HG03439 (cell line): ENCODE measurements around the gene FASLG.

ENCODE experiments used
- ATAC-seq: cut with Tn5 transposase; IDR thresholded peaks from one replicate; pipeline ENCODE4 v1.9.1; 2021; ENCODE audit warnings: mild to moderate bottlenecking, moderate library complexity; ENCODE audit not compliant: unreplicated experiment

Gene FASLG

GRCh38 chr1:172642970-172643369 lies 15.9 kb upstream of the FASLG start:
- no peak for ATAC-seq

DNA sequence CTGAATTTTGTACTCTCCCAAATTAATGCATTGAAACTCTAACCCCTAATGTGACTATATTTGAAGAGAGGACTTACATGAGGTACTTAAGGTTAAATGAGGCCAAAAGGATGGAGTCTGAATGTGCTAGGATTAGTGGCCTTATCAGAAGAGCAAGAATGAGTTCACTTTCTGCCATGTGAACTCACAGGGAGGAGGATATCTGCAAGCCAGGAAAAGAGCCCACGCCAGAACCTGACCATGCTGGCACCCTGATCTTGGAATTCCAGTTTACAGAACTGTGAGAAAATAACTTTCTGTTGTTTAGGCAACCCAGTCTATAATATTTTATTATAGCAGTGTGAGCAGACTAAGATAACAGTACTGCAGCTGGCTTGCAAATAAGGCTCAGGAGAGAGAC lies 12.2 kb upstream of the FASLG start:
- ATAC-seq = no peak

- ATAC-seq = no peak
Observed at GRCh38 chr1:172647110-172647564, 11.8 kb upstream of the FASLG start.

GRCh38 chr1:172647987-172648386 lies 10.9 kb upstream of the FASLG start:
- ATAC-seq = no peak

- ATAC-seq = no peak
Observed at GRCh38 chr1:172650474-172651193, 8.3 kb upstream of the FASLG start.

- ATAC-seq = no peak
Observed at GRCh38 chr1:172653015-172653709, 5.7 kb upstream of the FASLG start.

DNA sequence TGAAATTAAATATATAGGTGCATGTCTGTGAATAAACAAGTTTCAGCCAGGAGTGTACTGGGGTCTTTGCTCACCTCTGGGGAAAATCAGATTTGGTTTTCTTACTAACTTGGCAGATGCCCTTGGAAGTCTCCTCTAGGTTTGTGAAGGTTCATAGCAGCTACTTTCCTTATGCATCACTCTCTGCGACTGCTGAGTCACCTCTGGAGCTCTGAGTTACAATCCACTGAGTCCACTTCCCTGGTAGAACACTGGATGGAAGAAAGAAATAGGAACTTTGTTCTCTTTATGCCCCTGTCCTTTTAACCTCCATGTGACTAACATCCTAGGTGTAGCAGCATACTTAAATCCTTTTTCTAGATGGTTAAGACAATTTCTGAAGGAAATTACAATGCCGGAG lies 4.4 kb upstream of the FASLG start:
- ATAC-seq = no peak

DNA sequence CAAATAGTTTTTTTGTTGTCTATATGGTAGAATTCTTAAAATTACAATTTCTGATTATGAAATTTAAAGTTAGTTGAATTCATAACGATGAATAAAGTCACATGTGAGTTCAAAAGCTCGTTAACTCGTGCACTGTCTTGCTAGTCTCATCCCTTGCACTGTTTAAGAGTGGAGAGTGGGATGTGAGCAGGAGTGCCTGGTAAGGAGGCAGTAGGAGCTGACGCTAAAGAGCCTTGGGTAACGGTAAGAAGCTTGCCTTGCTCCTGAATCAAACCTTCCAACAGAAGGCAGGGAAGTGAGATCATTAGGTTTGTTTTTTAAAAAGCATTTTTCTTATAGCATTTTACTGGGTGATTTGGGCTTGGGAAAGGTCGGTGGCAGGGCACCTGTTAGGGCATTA lies 2.3 kb upstream of the FASLG start:
- ATAC-seq = no peak

GRCh38 chr1:172657586-172657985 lies 1.3 kb upstream of the FASLG start:
- ATAC-seq = no peak

- no peak for ATAC-seq
Observed at GRCh38 chr1:172661107-172661506, 2.2 kb downstream of the FASLG start.

DNA sequence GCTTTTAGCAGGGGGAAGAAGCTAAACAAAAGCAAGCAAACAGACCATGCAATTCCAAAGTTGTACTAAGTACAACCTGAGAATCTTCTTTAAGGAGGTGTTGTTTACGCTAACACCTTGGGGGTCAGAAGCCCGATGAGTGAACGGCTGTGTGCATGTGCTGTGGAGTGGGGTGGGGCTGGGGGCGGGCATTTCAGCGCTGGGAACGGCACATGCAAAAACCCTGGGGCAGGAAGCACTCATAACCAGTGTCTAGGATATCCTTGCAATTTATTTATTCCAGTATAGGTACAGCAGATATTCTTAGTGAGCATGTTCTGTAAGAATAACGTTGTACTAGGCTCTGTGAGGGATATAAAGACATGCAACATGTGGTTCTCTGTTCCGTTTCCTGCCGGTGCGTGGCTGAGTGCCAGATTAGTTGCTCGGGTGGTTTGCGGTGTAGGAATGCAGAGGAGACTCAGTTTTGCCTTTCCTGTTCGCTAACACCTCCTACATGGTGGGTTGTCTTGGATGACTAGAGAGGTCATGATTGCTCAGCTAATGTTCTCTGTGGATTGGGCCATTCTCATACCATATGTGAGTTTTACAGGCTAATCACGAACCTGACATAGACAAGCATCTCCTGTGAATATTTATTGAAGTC lies 3.7 kb downstream of the FASLG start:
- ATAC-seq = no peak

DNA sequence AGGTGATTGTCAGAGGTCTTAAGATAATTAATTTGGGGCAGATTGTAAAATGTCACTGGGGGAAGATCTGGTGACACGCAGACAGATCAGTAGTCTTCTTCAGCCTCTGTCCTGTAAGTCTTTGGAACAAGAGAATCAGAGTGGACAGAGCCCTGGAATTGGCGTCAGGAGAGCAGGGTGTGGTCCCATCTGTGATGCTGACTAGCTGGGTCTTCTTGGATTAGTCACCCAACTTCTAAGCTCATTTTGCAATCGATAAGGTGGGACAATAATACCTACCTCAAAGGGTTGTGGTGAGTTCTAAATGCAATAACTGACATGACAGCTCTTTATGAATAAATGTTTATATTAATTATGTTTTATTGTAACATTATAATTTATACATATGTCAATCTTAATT lies 4.8 kb downstream of the FASLG start:
- ATAC-seq = no peak

GRCh38 chr1:172668097-172668496 lies 9.2 kb downstream of the FASLG start:
- no peak for ATAC-seq

DNA sequence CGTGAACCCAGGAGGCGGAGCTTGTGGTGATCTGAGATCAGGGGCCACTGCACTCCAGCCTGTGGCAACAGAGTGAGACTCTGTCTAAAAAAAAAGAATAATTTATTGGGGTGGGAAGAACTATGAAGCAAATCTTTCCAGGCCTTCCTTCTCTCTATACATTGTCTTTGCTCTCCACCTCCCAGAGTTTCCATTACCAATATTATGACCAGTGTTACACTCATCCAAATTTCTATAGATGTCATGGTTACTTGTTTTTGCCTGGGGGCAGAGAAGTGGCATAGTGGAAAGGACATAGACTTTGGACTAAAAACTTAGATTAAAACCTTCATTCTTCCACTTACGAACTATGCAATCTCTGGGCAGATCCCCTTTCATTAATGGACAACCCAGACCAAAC lies 10.1 kb downstream of the FASLG start:
- ATAC-seq = no peak

DNA sequence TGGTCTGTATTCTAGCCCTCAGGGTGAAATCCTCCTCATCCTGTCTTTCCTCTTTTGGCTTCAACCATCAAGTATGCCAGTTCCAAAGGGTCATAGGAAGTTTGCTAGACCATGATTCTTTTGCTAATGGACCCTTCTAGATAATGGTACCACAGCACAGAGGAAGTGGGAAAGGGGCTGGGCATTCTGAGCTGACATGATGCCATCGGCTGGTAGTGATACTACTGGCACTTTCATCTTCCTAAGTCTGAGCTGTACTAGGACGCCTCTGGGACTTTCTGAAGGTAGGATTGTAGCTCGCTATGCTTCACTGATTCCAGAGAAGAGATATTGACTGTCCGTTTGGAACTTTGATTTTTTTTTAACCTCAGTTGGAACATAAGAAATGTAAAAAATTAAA lies 11.4 kb downstream of the FASLG start:
- no peak for ATAC-seq

DNA sequence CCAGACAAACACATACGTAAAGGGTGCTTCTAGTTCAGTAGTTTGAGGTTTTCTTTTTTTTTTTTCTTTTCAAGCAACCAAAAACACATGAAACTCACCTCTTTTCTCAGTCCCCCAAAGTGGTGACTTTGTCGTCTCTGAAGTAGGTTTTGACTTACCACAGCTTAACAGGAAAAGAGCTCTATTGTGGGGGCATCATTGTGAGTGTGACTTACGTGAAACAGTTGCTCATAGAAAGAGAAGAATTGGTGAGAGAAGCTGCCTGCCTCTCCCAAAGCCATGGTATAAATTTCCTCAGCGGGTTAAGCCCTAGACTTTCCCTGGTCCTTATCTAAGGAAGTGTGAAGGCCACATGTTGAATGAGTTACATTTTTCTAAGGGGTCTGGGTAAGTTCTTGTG lies 11.9 kb downstream of the FASLG start:
- ATAC-seq = no peak

DNA sequence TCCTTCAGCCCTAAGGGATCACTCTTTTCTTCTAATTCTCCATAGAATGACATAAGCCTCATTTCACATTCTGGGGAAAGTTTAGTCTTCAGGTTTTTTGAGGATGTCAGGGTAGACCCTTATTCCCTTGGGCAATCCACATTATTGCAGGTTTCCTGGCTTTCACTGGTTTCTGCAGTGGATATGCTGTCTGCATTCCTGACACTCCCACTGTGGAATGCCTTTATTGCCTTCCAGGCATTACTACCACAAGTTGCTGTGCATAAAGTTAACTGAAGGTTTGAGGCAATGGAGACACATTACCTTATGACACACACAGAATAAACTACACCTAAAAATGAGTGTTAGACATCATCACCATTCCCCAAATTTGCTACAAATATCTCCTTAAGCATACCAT lies 12.7 kb downstream of the FASLG start:
- no peak for ATAC-seq

DNA sequence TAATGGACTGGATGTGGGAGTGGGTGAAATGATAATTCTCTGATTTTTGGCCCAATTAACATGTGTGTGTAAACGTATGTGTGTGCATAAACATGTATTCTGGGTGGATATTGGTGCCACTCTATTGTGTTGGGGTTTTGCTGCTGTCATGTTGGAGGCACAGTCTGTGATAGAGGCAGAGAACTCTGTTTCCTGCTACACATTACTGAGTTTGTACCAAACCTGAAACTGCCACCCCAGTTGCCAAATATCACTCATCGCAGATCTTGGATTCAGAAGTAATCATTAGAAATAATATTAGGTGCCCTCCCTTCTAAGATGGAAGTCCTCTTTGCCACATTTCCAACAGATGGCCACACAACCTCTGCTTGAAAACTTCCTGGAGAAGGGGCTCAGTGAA lies 13.8 kb downstream of the FASLG start:
- ATAC-seq = no peak

GRCh38 chr1:172673761-172674160 lies 14.9 kb downstream of the FASLG start:
- no peak for ATAC-seq

- no peak for ATAC-seq
Observed at GRCh38 chr1:172674831-172675613, 16.1 kb downstream of the FASLG start.

DNA sequence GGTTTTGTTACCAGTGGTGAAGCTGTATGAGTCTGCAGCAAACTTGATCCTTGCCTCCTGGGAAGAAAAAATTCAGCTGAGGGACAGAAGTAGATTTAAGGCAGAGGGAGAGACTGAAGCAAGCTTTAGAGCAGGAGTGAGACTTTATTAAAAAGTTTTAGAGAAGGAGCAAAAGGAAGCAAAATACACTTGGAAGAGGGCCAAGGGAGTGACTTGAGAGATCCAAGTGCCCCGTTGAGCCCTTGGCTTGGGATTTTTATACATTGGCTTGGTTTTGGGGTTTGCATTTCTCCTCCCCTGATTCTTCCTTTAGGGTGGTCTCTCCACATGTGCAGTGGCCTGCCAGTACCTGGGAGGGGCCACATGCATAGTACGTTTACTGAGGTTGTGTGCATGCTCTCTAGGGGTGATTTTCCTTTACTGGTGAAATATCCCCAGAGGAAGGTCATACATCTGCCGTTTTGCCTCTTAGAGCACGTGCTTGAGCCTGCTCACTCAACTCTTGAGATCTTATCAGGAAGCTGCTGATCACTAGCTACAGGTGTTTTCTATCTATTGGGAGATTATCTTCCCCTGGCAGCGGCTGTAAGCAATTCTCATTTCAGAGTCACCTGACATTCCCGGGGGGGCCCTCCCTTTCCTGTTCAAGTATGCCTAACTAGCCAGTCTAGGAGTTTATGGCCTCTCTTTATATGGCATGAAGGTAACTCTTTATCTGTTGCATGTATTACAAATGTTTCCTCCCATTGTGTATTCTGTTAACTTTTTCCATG lies 20.3 kb downstream of the FASLG start:
- ATAC-seq = no peak
